Thyroid gland (tissue), 4 donors: ENCODE data around the gene CISH. TPM values are rescaled to one million over a fixed set of nuclear protein-coding genes. Genes with fewer than 3 reads are reported as not detected.
A peak's percentile ranks its signal among the peaks of the same experiment; 100 is the strongest.

ENCODE experiments used
- DNase-seq, 2 donors: peaks; one replicate each; pipeline ENCODE4 v3.0.0-alpha.2; 2019
- H3K27ac ChIP-seq, 3 donors: fragments of 200-600 bp; sonication (generic); 1 replicate in 2 of 3; 2 replicates in 1 of 3; pipeline ENCODE4 v1.5.1; 2016 to 2019; ENCODE audit warnings: mild to moderate bottlenecking in 1 of 3, moderate library complexity in 1 of 3
- H3K27me3 ChIP-seq: fragments of 200-600 bp; sonication (generic); one replicate; pipeline ENCODE4 v1.5.1; 2019
- H3K36me3 ChIP-seq, 2 donors: fragments of 200-600 bp; sonication (generic); one replicate each; pipeline ENCODE4 v1.5.1; 2016 to 2019
- H3K4me1 ChIP-seq, 2 donors: fragments of 200-600 bp; sonication (generic); one replicate each; pipeline ENCODE4 v1.5.1; 2017 to 2019
- H3K4me3 ChIP-seq, 3 donors: fragments of 200-600 bp; sonication (generic); replicated peaks in 1 of 3; 1 replicate in 2 of 3; 2 replicates in 1 of 3; pipeline ENCODE4 v1.5.1; 2016; ENCODE audit warnings: mild to moderate bottlenecking in 1 of 3
- H3K9me3 ChIP-seq: fragments of 200-600 bp; sonication (generic); one replicate; pipeline ENCODE4 v1.5.1; 2017
- POLR2A ChIP-seq, 2 donors: fragments of 450-650 bp; IDR thresholded peaks; one replicate each; pipeline ENCODE4 v1.6.1; 2017; ENCODE audit warnings: antibody characterized with exemption in 2 of 2, mild to moderate bottlenecking in 2 of 2, moderate library complexity in 1 of 2
- WGBS, 2 donors: methylation state at CpG; one replicate each; pipeline ENCODE4 v1.1.5; 2017; 5-methylcytosine and 5-hydroxymethylcytosine counted together
- intact Hi-C: fragments of 100-400 bp; cut with DNase I; formaldehyde crosslinking; loops from one replicate; pipeline ENCODE4 v1.15.1; 2023
- total RNA-seq, 4 donors: library from RNA; depleted of rRNA; stranded (reverse); fragments of >200 nt; gene quantifications; one replicate each; pipeline ENCODE4 v1.2.3, GENCODE V29; 2016
- TF ChIP-seq, protein P1 (sequence below), 6 experiments: fragments of 200-600 bp in 3 of 6; fragments of 450-650 bp in 3 of 6; sonication (generic) in 3 of 6; IDR thresholded peaks; one replicate each; pipeline ENCODE4 v1.5.1; 2016 to 2019; ENCODE audit warnings: antibody characterized with exemption in 6 of 6, mild to moderate bottlenecking in 2 of 6, inconsistent platforms in 1 of 6, moderate library complexity in 1 of 6

The CISH gene
- total RNA-seq, 4 donors from 2014 or later = 31.0 to 78.1 (median 48.0) TPM

DNA sequence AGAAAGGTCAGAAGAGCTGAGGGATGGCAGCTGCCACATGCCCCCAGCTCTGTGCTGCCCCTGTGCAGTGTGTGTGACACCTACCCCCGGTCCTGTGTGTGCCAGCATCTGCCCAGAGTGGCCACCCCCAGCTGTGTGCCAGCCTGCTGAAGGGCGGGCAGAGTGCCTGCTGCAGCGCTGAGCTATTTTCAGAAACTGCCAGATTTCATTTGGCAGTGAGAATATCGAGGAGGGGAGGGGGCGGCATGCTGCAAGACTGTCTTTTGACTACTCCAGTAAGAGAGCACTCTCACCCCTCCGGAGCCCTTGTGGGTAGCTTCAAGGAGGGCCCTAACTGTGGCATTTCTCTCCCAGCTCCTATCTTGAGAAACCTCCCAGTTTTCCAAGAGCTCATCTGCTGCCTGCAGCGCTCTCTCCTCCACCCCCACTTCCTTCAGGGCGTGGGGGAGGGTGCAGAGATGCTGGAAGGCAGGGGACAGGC, 37.9 kb upstream of the CISH start:
- Histone ChIP-seq H3K4me3 (no peak overlapping the region), H3K27me3 (no peaks in the 10 kb centered on the region), H3K36me3 (peaks cover 31 to 33% of the 10 kb centered on the region in 2 donors), H3K4me1 (peaks cover 12 to 27% of the 10 kb centered on the region in 2 donors), H3K27ac (peak overlapping the region; percentile 52 to 70 (median 63)), H3K9me3 (no peaks in the 10 kb centered on the region)
- 60% methylated on average over 3 to 8 of the region's 8 CpGs for WGBS, 2 donors
- TF ChIP-seq, protein P1, sequence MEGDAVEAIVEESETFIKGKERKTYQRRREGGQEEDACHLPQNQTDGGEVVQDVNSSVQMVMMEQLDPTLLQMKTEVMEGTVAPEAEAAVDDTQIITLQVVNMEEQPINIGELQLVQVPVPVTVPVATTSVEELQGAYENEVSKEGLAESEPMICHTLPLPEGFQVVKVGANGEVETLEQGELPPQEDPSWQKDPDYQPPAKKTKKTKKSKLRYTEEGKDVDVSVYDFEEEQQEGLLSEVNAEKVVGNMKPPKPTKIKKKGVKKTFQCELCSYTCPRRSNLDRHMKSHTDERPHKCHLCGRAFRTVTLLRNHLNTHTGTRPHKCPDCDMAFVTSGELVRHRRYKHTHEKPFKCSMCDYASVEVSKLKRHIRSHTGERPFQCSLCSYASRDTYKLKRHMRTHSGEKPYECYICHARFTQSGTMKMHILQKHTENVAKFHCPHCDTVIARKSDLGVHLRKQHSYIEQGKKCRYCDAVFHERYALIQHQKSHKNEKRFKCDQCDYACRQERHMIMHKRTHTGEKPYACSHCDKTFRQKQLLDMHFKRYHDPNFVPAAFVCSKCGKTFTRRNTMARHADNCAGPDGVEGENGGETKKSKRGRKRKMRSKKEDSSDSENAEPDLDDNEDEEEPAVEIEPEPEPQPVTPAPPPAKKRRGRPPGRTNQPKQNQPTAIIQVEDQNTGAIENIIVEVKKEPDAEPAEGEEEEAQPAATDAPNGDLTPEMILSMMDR (IDR thresholded peaks at IDR 0.05) = no peak
- TF ChIP-seq POLR2A (IDR thresholded peaks at IDR 0.05) = no peak
- intact Hi-C loops = no loop called here
- peak; percentile 70 to 79 for DNase-seq

DNA sequence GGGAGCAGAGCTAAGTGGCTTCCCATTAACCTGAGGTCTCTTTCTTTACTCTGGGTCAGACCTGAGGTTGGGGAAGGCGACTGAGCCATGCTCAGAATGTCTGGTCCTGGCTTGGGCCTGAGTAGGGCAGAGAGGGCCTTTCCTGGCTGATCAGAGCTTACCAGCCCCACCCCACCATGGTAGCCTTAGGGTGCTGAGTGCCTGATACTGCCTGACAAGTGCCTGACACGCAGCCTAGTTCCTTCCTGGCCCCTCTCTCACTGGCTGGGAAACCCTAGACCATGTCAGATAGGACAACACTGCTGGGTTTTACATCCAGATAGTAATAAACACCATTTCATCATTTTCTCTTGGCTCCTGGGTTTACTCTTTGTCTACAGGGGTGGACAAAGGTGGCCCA, 37.4 kb upstream of the CISH start:
- intact Hi-C loops = no loop called here
- Histone ChIP-seq H3K9me3 (no peaks in the 10 kb centered on the region), H3K36me3 (peaks cover 36 to 39% of the 10 kb centered on the region in 2 donors), H3K27me3 (no peaks in the 10 kb centered on the region), H3K27ac (peak overlapping the region; percentile 52 to 70 (median 63)), H3K4me1 (peaks cover 12 to 27% of the 10 kb centered on the region in 2 donors), H3K4me3 (no peak overlapping the region)
- WGBS, 2 donors = 60 to 71% methylated on average over 1 to 2 of the region's 2 CpGs
- DNase-seq = no peak
- TF ChIP-seq, protein P1 (IDR thresholded peaks at IDR 0.05) = no peak
- TF ChIP-seq POLR2A (IDR thresholded peaks at IDR 0.05) = no peak

DNA sequence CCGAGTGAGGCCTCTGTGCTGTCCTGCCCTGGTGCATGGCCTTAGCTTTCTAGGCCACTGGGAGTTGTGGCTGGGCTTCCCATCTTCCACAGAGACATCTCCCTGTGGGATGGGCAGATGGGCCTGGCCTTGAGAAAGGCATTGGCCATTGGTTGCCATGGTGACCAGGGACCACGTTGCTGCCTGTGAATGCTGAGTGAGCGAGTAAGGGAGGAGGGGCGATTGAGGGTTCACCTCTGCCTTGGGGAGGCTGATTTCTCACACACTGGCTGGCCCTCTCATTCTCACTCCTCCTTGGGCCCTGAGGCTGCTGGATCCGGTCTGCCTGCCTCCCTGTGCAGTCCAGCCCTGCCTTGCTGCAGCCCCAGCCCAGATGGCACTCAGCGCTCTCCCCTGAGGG, 36.7 kb upstream of the CISH start:
- intact Hi-C loops = no loop called here
- Histone ChIP-seq H3K36me3 (peaks cover 42 to 45% of the 10 kb centered on the region in 2 donors), H3K4me1 (peaks cover 12 to 27% of the 10 kb centered on the region in 2 donors), H3K27ac (peak overlapping the region in 2 of 3 donors; percentile 52 to 70), H3K4me3 (no peak overlapping the region), H3K9me3 (no peaks in the 10 kb centered on the region), H3K27me3 (no peaks in the 10 kb centered on the region)
- no peak for TF ChIP-seq POLR2A (IDR thresholded peaks at IDR 0.05)
- TF ChIP-seq, protein P1 (IDR thresholded peaks at IDR 0.05) = no peak
- WGBS, 2 donors = 66 to 76% methylated on average over 5 to 6 of the region's 6 CpGs
- no peak for DNase-seq

DNA sequence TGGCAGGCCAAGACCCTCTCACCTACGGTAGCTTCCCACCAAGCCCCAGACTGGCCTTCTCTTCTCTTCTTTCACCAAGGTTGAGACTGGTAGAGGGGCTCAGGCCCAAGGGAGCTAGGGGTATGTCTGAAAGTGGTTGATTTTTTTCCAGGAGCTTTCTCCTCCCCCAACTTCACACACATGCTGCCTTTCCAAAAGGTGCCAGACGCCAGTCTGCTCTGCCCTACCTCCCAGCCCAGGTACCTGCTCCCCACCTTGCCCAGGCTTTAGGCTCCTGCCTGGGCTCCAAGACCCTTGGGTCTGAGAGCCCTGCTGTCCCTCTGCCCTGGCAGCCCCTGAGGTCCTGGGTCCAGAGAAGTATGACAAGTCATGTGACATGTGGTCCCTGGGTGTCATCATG, 33.8 kb upstream of the CISH start:
- H3K36me3 ChIP-seq = peaks cover 58 to 66% of the 10 kb centered on the region in 2 donors
- intact Hi-C loops = no loop called here
- no peak for TF ChIP-seq POLR2A (IDR thresholded peaks at IDR 0.05)
- TF ChIP-seq, protein P1 (IDR thresholded peaks at IDR 0.05) = no peak
- WGBS, 2 donors = 90 to 100% methylated on average over 2 of the region's 2 CpGs
- no peak overlapping the region for H3K4me3 ChIP-seq
- no peaks in the 10 kb centered on the region for H3K9me3 ChIP-seq
- DNase-seq = no peak
- H3K4me1 ChIP-seq = peaks cover 12 to 15% of the 10 kb centered on the region in 2 donors
- no peak overlapping the region for H3K27ac ChIP-seq
- no peaks in the 10 kb centered on the region for H3K27me3 ChIP-seq

DNA sequence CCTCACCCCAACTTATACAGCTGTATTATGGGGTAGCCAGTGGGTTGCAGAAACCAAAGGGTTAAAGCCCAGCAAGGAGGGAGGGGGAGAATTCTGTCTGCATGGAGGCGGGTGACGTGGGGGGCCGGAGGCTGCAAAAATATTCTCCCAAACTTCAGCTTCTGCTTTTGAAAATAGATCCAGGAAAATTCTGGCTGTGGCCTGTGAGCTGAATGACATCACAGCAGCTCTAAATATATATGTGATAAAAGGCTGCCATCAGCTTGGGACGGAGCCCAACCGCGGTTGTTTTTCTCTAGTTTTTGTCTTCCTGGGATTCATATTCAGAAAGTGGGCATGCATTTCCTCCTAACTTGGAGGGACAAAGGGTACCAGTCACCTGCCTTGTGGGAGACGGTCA, 33.0 kb upstream of the CISH start:
- no peak for DNase-seq
- H3K27ac ChIP-seq = no peak overlapping the region
- intact Hi-C loops = no loop called here

More for the DNA sequence above, 33.0 kb upstream of the CISH start:
- WGBS, 2 donors = 76 to 85% methylated on average over 7 of the region's 7 CpGs
- Histone ChIP-seq H3K36me3 (peaks cover 62 to 66% of the 10 kb centered on the region in 2 donors), H3K9me3 (no peaks in the 10 kb centered on the region), H3K4me1 (peaks cover 9 to 12% of the 10 kb centered on the region in 2 donors), H3K27me3 (no peaks in the 10 kb centered on the region), H3K4me3 (no peak overlapping the region)
- TF ChIP-seq POLR2A (IDR thresholded peaks at IDR 0.05) = no peak
- TF ChIP-seq, protein P1 (IDR thresholded peaks at IDR 0.05) = no peak
